ENCODE measurements around the gene GRIK4.

GRIK4 gene

DNA sequence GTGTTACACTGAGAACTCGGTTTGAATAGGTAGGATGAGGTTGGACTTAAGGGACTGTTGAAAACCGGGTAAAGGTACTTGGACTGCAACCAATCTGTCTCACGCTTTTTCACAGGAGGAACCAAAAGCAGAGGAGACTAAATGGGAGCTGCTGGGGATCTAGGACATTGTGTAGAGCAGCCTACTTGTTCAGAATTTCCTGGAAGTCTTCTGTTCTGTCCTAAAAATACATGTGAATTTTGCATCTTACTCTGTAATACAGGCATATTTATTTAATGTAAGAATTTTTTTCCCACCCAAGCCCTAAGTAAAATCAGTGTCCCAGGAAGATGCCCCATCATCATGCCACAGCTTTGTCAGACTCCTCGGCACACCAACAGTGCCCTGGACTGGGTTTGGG, 460.3 kb downstream of the GRIK4 start:
- no peaks in the 10 kb centered on the region for H3K36me3 ChIP-seq (ENCODE audit: control insufficient read depth, low read length)
- H3K27me3 ChIP-seq (ENCODE audit: control insufficient read depth, low read length) = no peaks in the 10 kb centered on the region
- H4K20me1 ChIP-seq (ENCODE audit: control insufficient read depth, insufficient read depth, low read depth, low read length) = no peaks in the 10 kb centered on the region
- no peak overlapping the region for H3K4me3 ChIP-seq (ENCODE audit: low read length)
- no peaks in the 10 kb centered on the region for H3K9me3 ChIP-seq (ENCODE audit: control insufficient read depth, insufficient read depth, low read length)
- no peaks in the 10 kb centered on the region for H3K9me2 ChIP-seq (replicated peaks; ENCODE audit: control insufficient read depth, low read length)
- H3K27ac ChIP-seq (ENCODE audit: low read depth, low read length) = no peak overlapping the region
- no peaks in the 10 kb centered on the region for H3K79me2 ChIP-seq (ENCODE audit: control insufficient read depth, low read length)
- no peaks in the 10 kb centered on the region for H3K4me1 ChIP-seq (ENCODE audit: control insufficient read depth, low read length)
- TF ChIP-seq EZH2phosphoT487 (IDR thresholded peaks at IDR 0.05; ENCODE audit: borderline replicate concordance, low read length) = no peak
- TF ChIP-seq, protein P1, sequence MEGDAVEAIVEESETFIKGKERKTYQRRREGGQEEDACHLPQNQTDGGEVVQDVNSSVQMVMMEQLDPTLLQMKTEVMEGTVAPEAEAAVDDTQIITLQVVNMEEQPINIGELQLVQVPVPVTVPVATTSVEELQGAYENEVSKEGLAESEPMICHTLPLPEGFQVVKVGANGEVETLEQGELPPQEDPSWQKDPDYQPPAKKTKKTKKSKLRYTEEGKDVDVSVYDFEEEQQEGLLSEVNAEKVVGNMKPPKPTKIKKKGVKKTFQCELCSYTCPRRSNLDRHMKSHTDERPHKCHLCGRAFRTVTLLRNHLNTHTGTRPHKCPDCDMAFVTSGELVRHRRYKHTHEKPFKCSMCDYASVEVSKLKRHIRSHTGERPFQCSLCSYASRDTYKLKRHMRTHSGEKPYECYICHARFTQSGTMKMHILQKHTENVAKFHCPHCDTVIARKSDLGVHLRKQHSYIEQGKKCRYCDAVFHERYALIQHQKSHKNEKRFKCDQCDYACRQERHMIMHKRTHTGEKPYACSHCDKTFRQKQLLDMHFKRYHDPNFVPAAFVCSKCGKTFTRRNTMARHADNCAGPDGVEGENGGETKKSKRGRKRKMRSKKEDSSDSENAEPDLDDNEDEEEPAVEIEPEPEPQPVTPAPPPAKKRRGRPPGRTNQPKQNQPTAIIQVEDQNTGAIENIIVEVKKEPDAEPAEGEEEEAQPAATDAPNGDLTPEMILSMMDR (IDR thresholded peaks at IDR 0.05; ENCODE audit: low read depth, low read length, poor library complexity, severe bottlenecking) = no peak
- no peak overlapping the region for H3K4me2 ChIP-seq (ENCODE audit: low read length)
- H3F3A ChIP-seq (ENCODE audit: control insufficient read depth, insufficient read depth) = no peaks in the 10 kb centered on the region

DNA sequence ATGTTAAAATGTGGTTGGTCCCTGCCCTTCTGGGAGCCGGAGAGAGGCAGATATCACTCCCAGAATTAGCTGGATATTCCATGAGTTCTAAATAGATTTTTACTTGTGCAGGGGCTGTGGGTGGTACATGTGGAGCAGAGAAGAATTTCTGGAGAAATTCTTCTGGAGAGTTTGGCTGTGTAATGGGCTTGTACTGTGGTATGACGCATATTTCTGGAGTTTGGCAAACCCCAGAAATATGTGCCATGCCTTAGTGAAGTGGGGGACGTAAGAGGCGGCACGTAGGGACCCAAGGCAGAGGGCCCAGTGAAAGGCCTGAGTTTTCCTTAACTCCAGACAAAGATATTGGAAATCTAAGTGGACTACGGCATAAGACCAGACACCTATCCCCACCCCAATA, 461.1 kb downstream of the GRIK4 start:
- H4K20me1 ChIP-seq (ENCODE audit: control insufficient read depth, insufficient read depth, low read depth, low read length) = no peaks in the 10 kb centered on the region
- H3K4me1 ChIP-seq (ENCODE audit: control insufficient read depth, low read length) = no peaks in the 10 kb centered on the region
- no peaks in the 10 kb centered on the region for H3F3A ChIP-seq (ENCODE audit: control insufficient read depth, insufficient read depth)
- H3K79me2 ChIP-seq (ENCODE audit: control insufficient read depth, low read length) = no peaks in the 10 kb centered on the region
- no peaks in the 10 kb centered on the region for H3K9me3 ChIP-seq (ENCODE audit: control insufficient read depth, insufficient read depth, low read length)
- no peaks in the 10 kb centered on the region for H3K36me3 ChIP-seq (ENCODE audit: control insufficient read depth, low read length)
- TF ChIP-seq, protein P1 (IDR thresholded peaks at IDR 0.05; ENCODE audit: low read depth, low read length, poor library complexity, severe bottlenecking) = no peak
- no peak for TF ChIP-seq EZH2phosphoT487 (IDR thresholded peaks at IDR 0.05; ENCODE audit: borderline replicate concordance, low read length)
- no peaks in the 10 kb centered on the region for H3K9me2 ChIP-seq (replicated peaks; ENCODE audit: control insufficient read depth, low read length)
- H3K4me3 ChIP-seq (ENCODE audit: low read length) = no peak overlapping the region
- no peak overlapping the region for H3K27ac ChIP-seq (ENCODE audit: low read depth, low read length)
- H3K27me3 ChIP-seq (ENCODE audit: control insufficient read depth, low read length) = no peaks in the 10 kb centered on the region
- no peak overlapping the region for H3K4me2 ChIP-seq (ENCODE audit: low read length)

DNA sequence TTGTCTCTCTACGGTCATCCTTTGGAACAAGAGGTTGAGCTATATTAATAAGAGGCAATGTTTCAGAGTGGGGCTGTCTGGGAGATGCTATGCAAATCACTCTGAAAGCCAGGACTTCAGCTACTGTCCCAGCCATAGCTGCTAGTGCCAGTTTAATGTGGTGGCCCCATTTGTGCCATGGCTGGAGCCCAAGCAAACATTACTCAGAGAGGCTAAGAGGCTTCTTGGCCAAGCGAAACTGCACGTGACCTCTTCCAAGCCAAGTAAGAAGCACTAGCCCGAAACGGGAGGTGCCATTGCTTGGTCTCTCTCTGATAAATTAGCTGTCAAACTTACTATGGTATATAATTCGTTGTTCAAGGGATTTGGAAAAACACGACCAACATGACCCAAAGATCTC, 462.0 kb downstream of the GRIK4 start:
- H3K4me3 ChIP-seq (ENCODE audit: low read length) = no peak overlapping the region
- H3K27ac ChIP-seq (ENCODE audit: low read depth, low read length) = no peak overlapping the region
- no peaks in the 10 kb centered on the region for H3K27me3 ChIP-seq (ENCODE audit: control insufficient read depth, low read length)
- H3K4me2 ChIP-seq (ENCODE audit: low read length) = no peak overlapping the region
- H3K4me1 ChIP-seq (ENCODE audit: control insufficient read depth, low read length) = no peaks in the 10 kb centered on the region
- no peaks in the 10 kb centered on the region for H3F3A ChIP-seq (ENCODE audit: control insufficient read depth, insufficient read depth)
- H3K79me2 ChIP-seq (ENCODE audit: control insufficient read depth, low read length) = no peaks in the 10 kb centered on the region
- no peaks in the 10 kb centered on the region for H4K20me1 ChIP-seq (ENCODE audit: control insufficient read depth, insufficient read depth, low read depth, low read length)
- TF ChIP-seq, protein P1 (IDR thresholded peaks at IDR 0.05; ENCODE audit: low read depth, low read length, poor library complexity, severe bottlenecking) = no peak
- TF ChIP-seq EZH2phosphoT487 (IDR thresholded peaks at IDR 0.05; ENCODE audit: borderline replicate concordance, low read length) = no peak
- no peaks in the 10 kb centered on the region for H3K36me3 ChIP-seq (ENCODE audit: control insufficient read depth, low read length)
- no peaks in the 10 kb centered on the region for H3K9me2 ChIP-seq (replicated peaks; ENCODE audit: control insufficient read depth, low read length)
- no peaks in the 10 kb centered on the region for H3K9me3 ChIP-seq (ENCODE audit: control insufficient read depth, insufficient read depth, low read length)

DNA sequence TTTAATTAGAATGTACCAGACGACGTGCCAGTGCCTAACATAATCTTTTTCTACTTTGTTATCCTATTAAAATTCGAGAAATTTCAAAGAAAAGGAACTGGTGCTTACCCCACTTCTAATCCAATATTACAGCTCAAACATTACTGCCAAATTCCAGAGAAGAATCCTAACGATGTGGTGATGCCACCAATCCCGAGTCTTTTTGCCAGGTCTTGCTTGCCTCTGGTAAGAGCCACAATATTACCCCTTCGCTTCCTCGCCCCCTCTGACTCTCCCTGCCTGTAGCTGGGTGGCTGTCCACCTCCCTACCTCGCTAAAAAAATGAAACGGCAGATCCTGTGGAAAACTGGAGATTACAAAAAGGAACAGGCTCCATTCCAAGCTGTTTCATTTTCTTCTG, 462.9 kb downstream of the GRIK4 start:
- Histone ChIP-seq H3F3A (ENCODE audit: control insufficient read depth, insufficient read depth) (no peaks in the 10 kb centered on the region), H3K79me2 (ENCODE audit: control insufficient read depth, low read length) (no peaks in the 10 kb centered on the region), H3K4me1 (ENCODE audit: control insufficient read depth, low read length) (no peaks in the 10 kb centered on the region), H3K9me3 (ENCODE audit: control insufficient read depth, insufficient read depth, low read length) (no peaks in the 10 kb centered on the region), H3K4me3 (ENCODE audit: low read length) (no peak overlapping the region), H3K36me3 (ENCODE audit: control insufficient read depth, low read length) (no peaks in the 10 kb centered on the region), H3K4me2 (ENCODE audit: low read length) (no peak overlapping the region), H3K27ac (ENCODE audit: low read depth, low read length) (no peak overlapping the region), H4K20me1 (ENCODE audit: control insufficient read depth, insufficient read depth, low read depth, low read length) (no peaks in the 10 kb centered on the region), H3K9me2 (replicated peaks; ENCODE audit: control insufficient read depth, low read length) (no peaks in the 10 kb centered on the region), H3K27me3 (ENCODE audit: control insufficient read depth, low read length) (0 out of 2 replicates have a peak, but pooled peaks cover 3% of the 10 kb centered on the region)
- no peak for TF ChIP-seq EZH2phosphoT487 (IDR thresholded peaks at IDR 0.05; ENCODE audit: borderline replicate concordance, low read length)
- TF ChIP-seq, protein P1 (IDR thresholded peaks at IDR 0.05; ENCODE audit: low read depth, low read length, poor library complexity, severe bottlenecking) = no peak

All from DOHH2 (cell line).